Esophagus mucosa (tissue), 1 donor: ENCODE data around the gene WDR74. TPM values are rescaled to one million over a fixed set of nuclear protein-coding genes. Genes with fewer than 3 reads are reported as not detected.
"Not testable (repeated sequence)": the region's sequence is repeated elsewhere in the genome, so short reads cannot be mapped to it uniquely, and the experiment has no call there.

Experiments used
- ATAC-seq: fragments of 200-7000 bp; cut with Tn5 transposase; one replicate; pipeline ENCODE4 v1.9.1; 2020
- total RNA-seq: library from RNA; stranded (reverse); gene quantifications from one replicate; pipeline ENCODE4 v1.2.4, GENCODE V29; 2023
- donor health status: DM: yes; HTN: yes; CAD: no.

WDR74 gene
- 41.0 TPM for total RNA-seq

- peak; percentile 75 for ATAC-seq
Measured at GRCh38 chr11:62839050-62839945, at the start of gene WDR74. Gene WDR74, minus strand, starts transcription at chr11:62839590. Its CDS starts 20 bp downstream, at chr11:62839570.

GRCh38 chr11:62889126-62889483 is 49.7 kb upstream of the WDR74 start:
- no peak for ATAC-seq

- no peak for ATAC-seq
Measured at GRCh38 chr11:62888406-62888805, 49.0 kb upstream of the WDR74 start.

DNA sequence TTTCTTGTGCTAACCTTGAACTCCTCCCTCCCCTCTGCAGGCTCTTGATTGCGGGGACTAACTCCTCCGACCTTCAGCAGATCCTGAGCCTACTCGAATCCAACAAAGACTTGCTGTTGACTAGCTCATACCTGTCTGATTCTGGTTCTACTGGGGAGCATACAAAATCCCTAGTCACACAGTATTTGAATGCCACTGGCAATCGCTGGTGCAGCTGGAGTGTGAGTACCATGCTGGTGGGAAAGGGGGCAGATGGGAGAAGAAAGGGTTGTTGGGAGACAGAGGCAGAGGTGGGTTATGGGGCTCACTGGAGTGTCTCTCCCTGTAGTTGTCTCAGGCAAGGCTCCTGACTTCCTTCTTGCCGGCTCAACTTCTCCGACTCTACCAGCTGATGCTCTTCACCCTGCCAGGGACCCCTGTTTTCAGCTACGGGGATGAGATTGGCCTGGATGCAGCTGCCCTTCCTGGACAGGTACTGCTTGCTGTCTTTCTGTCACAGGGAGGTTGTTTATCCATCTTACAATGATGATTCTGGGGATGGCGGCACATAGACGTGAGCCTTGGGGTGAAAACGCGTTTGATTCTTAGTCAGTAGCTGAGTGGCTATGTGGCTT is 45.9 kb upstream of the WDR74 start:
- ATAC-seq: no peak

- ATAC-seq: no peak
Measured at GRCh38 chr11:62883673-62884072, 44.3 kb upstream of the WDR74 start.

DNA sequence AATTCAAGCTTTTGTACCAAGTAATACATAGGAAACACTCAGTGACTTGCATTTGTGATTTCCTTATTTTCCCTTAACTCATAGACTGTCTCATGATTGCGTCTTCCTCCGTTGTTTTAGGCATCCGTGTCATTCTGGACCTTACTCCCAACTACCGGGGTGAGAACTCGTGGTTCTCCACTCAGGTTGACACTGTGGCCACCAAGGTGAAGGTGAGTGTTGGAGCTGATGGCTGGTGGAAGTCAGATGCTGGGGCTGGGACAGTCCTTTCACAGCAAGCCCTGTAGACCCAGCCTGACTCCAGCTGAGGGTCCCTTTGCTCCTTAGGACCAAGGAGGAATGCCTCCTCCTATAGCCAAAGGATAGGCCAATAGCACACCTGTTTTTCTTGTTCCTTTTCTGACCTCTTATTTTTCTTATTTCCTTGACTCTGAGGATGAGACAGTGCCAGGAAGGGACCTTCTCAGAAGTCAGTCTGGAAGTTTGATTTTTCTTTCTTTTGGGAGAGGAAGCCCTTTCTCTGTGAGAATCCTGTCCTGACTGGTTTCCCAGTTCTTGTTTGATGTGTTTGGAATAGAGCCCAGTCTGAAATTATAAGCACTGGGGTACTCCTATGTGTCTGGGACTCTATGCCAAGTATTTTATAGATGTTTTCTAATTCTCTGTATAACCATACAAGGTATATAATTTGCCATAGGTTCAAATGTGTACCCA is 43.6 kb upstream of the WDR74 start:
- ATAC-seq: no peak

GRCh38 chr11:62882431-62882749 is 43.0 kb upstream of the WDR74 start:
- ATAC-seq: no peak

DNA sequence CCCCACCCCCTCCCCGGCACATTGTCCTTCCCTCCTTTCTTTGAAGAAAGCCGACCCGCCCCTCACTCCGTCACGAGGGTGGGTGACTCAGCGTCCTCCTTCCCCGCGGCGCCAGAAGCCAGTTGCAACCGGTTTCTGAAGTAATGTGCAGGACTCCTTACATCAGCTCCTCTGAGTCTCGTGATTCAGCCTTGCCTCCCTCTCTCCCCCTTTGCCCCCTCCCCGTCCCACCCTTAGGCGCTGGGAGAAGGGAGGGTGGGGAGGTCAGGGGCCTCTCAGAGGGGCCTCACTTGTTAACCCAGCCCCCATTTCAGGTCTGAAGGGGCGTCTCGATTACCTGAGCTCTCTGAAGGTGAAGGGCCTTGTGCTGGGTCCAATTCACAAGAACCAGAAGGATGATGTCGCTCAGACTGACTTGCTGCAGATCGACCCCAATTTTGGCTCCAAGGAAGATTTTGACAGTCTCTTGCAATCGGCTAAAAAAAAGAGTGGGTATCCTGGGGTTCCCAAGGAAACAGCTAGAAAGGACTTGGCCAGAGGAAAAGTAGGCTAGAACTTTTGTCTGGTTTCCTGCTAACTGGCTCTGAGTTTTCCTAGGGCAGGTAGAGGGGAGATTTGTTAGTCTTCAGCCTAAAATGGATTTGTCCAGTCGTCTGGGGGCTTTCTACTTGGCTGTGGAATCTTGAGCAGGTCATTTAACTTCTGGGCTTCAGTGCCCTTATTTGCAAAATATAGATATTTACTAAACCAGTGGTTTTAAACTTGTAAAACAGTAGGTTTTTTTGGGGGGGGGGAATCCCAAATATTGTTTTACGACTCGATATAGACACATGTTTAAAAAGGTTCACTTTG is 42.4 kb upstream of the WDR74 start:
- peak; percentile 81 for ATAC-seq

DNA sequence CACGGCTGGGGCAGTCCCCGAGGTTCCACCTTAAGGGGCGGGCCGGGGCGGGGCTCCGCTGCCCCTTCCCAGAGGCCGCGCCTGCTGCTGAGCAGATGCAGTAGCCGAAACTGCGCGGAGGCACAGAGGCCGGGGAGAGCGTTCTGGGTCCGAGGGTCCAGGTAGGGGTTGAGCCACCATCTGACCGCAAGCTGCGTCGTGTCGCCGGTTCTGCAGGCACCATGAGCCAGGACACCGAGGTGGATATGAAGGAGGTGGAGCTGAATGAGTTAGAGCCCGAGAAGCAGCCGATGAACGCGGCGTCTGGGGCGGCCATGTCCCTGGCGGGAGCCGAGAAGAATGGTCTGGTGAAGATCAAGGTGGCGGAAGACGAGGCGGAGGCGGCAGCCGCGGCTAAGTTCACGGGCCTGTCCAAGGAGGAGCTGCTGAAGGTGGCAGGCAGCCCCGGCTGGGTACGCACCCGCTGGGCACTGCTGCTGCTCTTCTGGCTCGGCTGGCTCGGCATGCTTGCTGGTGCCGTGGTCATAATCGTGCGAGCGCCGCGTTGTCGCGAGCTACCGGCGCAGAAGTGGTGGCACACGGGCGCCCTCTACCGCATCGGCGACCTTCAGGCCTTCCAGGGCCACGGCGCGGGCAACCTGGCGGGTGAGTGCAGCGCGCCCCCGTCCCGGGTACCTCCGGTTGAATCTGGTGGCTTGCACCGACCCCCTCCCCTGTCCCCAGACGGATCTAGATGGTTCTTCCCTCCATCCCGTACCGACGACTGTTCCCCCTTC is 41.6 kb upstream of the WDR74 start, which contains the start of gene SLC3A2:
SLC3A2 (plus strand) TSS at position 94 of the 776 bp plus-strand sequence; CDS start at position 222, 128 bp downstream.
- ATAC-seq: peak; percentile 87

GRCh38 chr11:62880231-62880802 is 40.9 kb upstream of the WDR74 start:
- ATAC-seq: peak; percentile 1

GRCh38 chr11:62879235-62879978 is 40.0 kb upstream of the WDR74 start:
- ATAC-seq: no peak

DNA sequence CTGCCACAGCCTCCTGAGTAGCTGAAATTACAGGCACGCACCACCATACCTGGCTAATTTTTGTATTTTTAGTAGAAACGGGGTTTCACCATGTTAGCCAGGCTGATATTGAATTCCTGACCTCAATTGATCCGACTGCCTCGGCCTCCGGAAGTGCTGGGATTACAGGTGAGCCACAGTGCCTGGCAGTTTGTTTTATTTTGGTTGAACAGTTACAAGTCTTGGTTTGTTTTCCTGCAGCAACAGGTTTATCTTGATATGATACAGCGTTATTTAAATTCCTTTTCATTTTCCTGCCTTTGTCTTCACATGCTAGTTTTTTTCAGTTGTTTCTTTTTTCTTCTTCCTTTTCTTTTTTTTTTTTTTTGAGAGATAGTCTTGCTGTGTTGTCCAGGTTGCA is 37.3 kb upstream of the WDR74 start:
- no peak for ATAC-seq

- ATAC-seq: no peak
Measured at GRCh38 chr11:62875698-62876478, 36.5 kb upstream of the WDR74 start.

DNA sequence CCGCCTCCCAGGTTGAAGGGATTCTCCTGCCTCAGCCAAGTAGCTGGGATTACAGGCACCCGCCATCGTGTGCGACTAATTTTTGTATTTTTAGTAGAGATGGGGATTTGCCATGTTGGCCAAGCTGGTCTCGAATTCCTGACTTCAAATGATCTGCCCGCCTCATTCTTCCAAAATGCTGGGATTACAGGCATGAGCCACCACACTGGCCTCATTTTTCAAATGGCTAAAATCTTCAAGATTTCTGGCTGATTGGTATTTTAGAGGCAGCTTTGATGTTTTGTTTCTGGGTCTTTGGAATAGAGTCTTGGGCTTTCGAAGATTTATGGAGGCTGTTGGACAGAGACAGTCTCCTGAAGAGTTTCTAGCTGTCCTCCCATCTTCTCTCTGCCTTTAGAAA is 35.5 kb upstream of the WDR74 start:
- ATAC-seq: no peak

DNA sequence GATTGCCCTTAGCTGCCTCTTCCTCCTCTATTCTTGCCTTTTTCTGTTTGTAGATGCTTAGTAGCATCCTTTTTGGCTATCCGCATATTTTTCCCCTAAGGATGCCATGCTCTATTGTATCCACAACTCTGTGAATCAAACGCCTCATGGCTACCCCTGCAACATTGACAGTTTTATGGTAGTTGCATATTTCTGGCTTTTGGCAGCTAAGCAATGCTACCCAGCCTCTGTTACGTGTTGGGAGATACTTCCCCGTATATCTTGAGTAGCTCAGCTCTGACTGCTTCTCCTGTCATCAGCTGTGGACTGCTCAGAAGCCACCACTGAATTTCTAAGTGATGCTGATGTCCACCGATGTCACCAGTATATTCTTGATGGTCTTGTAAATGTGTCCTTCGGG is 26.2 kb upstream of the WDR74 start:
- no peak for ATAC-seq

- ATAC-seq: no peak
Measured at GRCh38 chr11:62863687-62864335, 24.4 kb upstream of the WDR74 start.

DNA sequence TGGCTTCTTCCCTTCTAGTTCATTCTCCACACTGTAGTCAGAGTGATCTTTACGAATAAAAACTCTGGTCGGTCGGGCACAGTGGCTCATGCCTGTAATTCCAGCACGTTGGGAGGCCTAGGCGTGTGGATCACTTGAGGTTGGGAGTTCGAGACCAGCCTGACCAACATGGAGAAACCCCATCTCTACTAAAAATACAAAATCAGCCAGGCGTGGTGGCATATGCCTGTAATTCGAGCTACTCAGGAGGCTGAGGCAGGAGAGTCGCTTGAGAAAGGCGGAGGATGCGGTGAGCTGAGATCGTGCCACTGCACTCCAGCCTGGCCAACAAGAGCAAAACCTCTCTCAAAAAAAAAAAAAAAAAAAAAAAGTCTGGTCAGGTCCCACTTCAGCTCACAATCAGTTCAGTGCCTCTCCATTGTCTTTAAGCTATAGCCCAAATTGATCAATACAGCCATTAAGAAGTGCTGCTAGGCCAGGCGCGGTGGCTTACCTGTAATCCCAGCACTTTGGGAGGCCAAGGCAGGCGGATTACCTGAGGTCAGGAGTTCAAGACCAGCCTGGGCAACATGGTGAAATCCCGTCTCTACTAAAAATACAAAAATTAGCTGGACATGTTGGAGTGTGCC is 22.3 kb upstream of the WDR74 start:
- not testable (repeated sequence) for ATAC-seq

GRCh38 chr11:62860835-62861563 is 21.6 kb upstream of the WDR74 start:
- no peak for ATAC-seq
